HepG2 (cell line): ENCODE results near the gene METAP1D. TPM values are rescaled to one million over a fixed set of nuclear protein-coding genes. Genes with fewer than 3 reads are reported as not detected.

ENCODE experiments used
- ATAC-seq: fragments of 200-7000 bp; cut with Tn5 transposase; 3 replicates; pipeline ENCODE4 v1.9.1; 2020; ENCODE audit warnings: mild to moderate bottlenecking, moderate library complexity
- BruUV-seq: library from RNA; stranded (reverse); fragments of 400-500 nt; replicated peaks from 2 replicates; lab custom pipeline; 2021; lab: Mats Ljungman, UMichigan
- CTCF ChIA-PET: fragments of 300-600 bp; formaldehyde crosslinking; extraction: SDS; loops from one replicate; lab custom pipeline; 2021; ENCODE audit warnings: low total read pairs, inconsistent platforms, low intra/inter-chr PET ratio; lab: Yijun Ruan, JAX
- POLR2A ChIA-PET: fragments of 350-600 bp; sonication (Branson Sonifier 250); formaldehyde crosslinking; loops from one replicate; lab custom pipeline; 2020; ENCODE audit warnings: antibody characterized with exemption, inconsistent platforms; lab: Yijun Ruan, JAX
- DNase-seq: peaks from one replicate; pipeline ENCODE4 v3.0.0-alpha.2; 2015; ENCODE audit warnings: low spot score
- FAIRE-seq: peaks from 3 replicates; lab custom pipeline; 2011; peaks lifted over from hg19 to GRCh38; lab: Jason Lieb, UNC
- H2AFZ ChIP-seq: one replicate; pipeline ENCODE4 v1.6.1; 2011; ENCODE audit warnings: low read length, inconsistent platforms
- H3K27ac ChIP-seq: fragments of 300-600 bp; 3 replicates; pipeline ENCODE4 v1.8.0; 2011; ENCODE audit warnings: mixed run types, mild to moderate bottlenecking, mixed read lengths, low read length, inconsistent platforms; ENCODE audit not compliant: insufficient read depth; ENCODE audit errors: extremely low read length
- H3K27me3 ChIP-seq, 2 experiments: fragments of 200-600 bp in 1 of 2; 2 replicates in 1 of 2; 3 replicates in 1 of 2; pipeline versions ENCODE4 v1.6.0 to v1.8.0; 2011; ENCODE audit warnings: low read length in 2 of 2, mild to moderate bottlenecking in 2 of 2, moderate library complexity in 2 of 2, inconsistent platforms in 1 of 2; ENCODE audit not compliant: insufficient read depth in 2 of 2, control insufficient read depth in 1 of 2
- H3K36me3 ChIP-seq, 2 experiments: fragments of 200-600 bp in 1 of 2; replicated peaks in 1 of 2; 2 replicates in 1 of 2; 3 replicates in 1 of 2; pipeline versions ENCODE4 v1.5.1 to v1.8.0; 2011; ENCODE audit warnings: low read length in 2 of 2, inconsistent platforms in 1 of 2; ENCODE audit not compliant: insufficient read depth in 2 of 2, control insufficient read depth in 1 of 2
- H3K4me1 ChIP-seq: 2 replicates; pipeline ENCODE4 v1.5.1; 2012; ENCODE audit warnings: low read length, inconsistent platforms; ENCODE audit not compliant: insufficient read depth
- H3K4me2 ChIP-seq: 2 replicates; pipeline ENCODE4 v1.6.0; 2011; ENCODE audit warnings: low read depth, low read length, inconsistent platforms
- H3K4me3 ChIP-seq, 3 experiments: fragments of 200-600 bp in 1 of 3; sonication (generic), shearing (Covaris generic) in 1 of 3; replicated peaks in 1 of 3; 2 replicates each; pipeline ENCODE4 v1.5.1; 2011 to 2016; ENCODE audit warnings: low read length in 3 of 3, inconsistent platforms in 2 of 3, low read depth in 2 of 3, mild to moderate bottlenecking in 2 of 3, control low read depth in 1 of 3, mixed read lengths in 1 of 3; ENCODE audit not compliant: insufficient read depth in 1 of 3
- H3K79me2 ChIP-seq: one replicate; pipeline ENCODE4 v1.6.1; 2011; ENCODE audit warnings: low read length, inconsistent platforms; ENCODE audit not compliant: insufficient read depth
- H3K9ac ChIP-seq: 2 replicates; pipeline ENCODE4 v1.6.0; 2011; ENCODE audit warnings: mild to moderate bottlenecking, low read depth, low read length, inconsistent platforms; ENCODE audit not compliant: insufficient read depth
- H3K9me3 ChIP-seq: 2 replicates; pipeline ENCODE4 v1.5.1; 2012; ENCODE audit warnings: mild to moderate bottlenecking, low read length
- H4K20me1 ChIP-seq: 2 replicates; pipeline ENCODE4 v1.6.0; 2011; ENCODE audit warnings: inconsistent platforms, mild to moderate bottlenecking, low read length, moderate library complexity; ENCODE audit not compliant: insufficient read depth
- CREB1 ChIP-seq, 2 experiments: fragments of 450-650 bp in 1 of 2; IDR thresholded peaks; 2 replicates each; pipeline ENCODE4 v1.6.1; 2016 to 2017; ENCODE audit warnings: control low read depth in 1 of 2, mild to moderate bottlenecking in 1 of 2, missing compliant biosample characterization in 1 of 2, missing genetic modification characterization in 1 of 2
- EZH2 ChIP-seq: conservative IDR thresholded peaks from 2 replicates; pipeline ENCODE4 v1.6.1; 2012; ENCODE audit warnings: mild to moderate bottlenecking, low read depth, low read length, moderate library complexity
- MAFK ChIP-seq, 2 experiments: IDR thresholded peaks in 1 of 2; conservative IDR thresholded peaks in 1 of 2; 2 replicates each; pipeline ENCODE4 v1.6.1; 2011; ENCODE audit warnings: improper control_type of control experiment in 2 of 2, low read length in 2 of 2
- MXI1 ChIP-seq: IDR thresholded peaks from 3 replicates; pipeline ENCODE4 v1.6.1; 2012; ENCODE audit warnings: low read depth, low read length, inconsistent platforms, borderline replicate concordance
- PBX3 ChIP-seq: sonication (generic); formaldehyde crosslinking; IDR thresholded peaks from 2 replicates; pipeline ENCODE4 v1.8.1; 2023; ENCODE audit warnings: missing genetic modification reagents, inconsistent platforms, borderline replicate concordance
- PTBP1 ChIP-seq: fragments of 200-400 bp; formaldehyde crosslinking; IDR thresholded peaks from 2 replicates; pipeline ENCODE4 v1.6.1; 2018; ENCODE audit warnings: low read length, low read depth; ENCODE audit not compliant: poor library complexity, severe bottlenecking
- SIX4 ChIP-seq: sonication (generic); formaldehyde crosslinking; IDR thresholded peaks from 2 replicates; pipeline ENCODE4 v1.4.0; 2020; ENCODE audit warnings: missing genetic modification reagents
- ZFP90 ChIP-seq: sonication (generic); formaldehyde crosslinking; IDR thresholded peaks from 2 replicates; pipeline ENCODE4 v1.8.0; 2022; ENCODE audit warnings: missing genetic modification reagents, mild to moderate bottlenecking, inconsistent platforms, borderline replicate concordance
- ZNF430 ChIP-seq: sonication (generic); formaldehyde crosslinking; IDR thresholded peaks from 2 replicates; pipeline ENCODE4 v1.9.0; 2021; ENCODE audit warnings: mild to moderate bottlenecking, missing genetic modification reagents
- ZZZ3 ChIP-seq: sonication (generic); formaldehyde crosslinking; IDR thresholded peaks from 2 replicates; pipeline ENCODE4 v1.4.0; 2020; ENCODE audit warnings: missing genetic modification reagents, mild to moderate bottlenecking, borderline replicate concordance
- WGBS: methylation state at CpG from one replicate; pipeline ENCODE4 v1.1.6; 2017; ENCODE audit warnings: low lambda C conversion rate; 5-methylcytosine and 5-hydroxymethylcytosine counted together
- in situ Hi-C: cut with HindIII; loops from 2 replicates; pipeline ENCODE4 v1.10.0; 2017; ENCODE audit warnings: low pct_unique_long_range_greater_than_20kb; ENCODE audit not compliant: extremely low pct_ligation_motif_present
- intact Hi-C: fragments of 100-400 bp; cut with micrococcal nuclease; formaldehyde crosslinking; loops from one replicate; pipeline ENCODE4 v1.10.0; 2022; ENCODE audit not compliant: unreplicated experiment
- polyA plus RNA-seq, 8 experiments: library from polyadenylated mRNA; depleted of rRNA in 3 of 8; stranded (reverse) in 7 of 8; unstranded in 1 of 8; fragments of >200 nt; fragmentation: Illumina TruSeq in 4 of 8; extraction: Trizol in 4 of 8; gene quantifications; 2 replicates each; pipeline versions ENCODE4 v1.2.1 to v1.2.3, GENCODE V29; 2011 to 2016; ENCODE audit warnings: low read depth in 4 of 8, missing spikeins in 1 of 8, mixed read lengths in 1 of 8; ENCODE audit not compliant: insufficient read depth in 1 of 8
- total RNA-seq, 5 experiments: library from RNA; depleted of rRNA; stranded (reverse); fragments of >200 nt; fragmentation: Illumina TruSeq; extraction: Trizol; gene quantifications; 2 replicates each; pipeline ENCODE4 v1.2.3, GENCODE V29; 2016; ENCODE audit warnings: low read depth in 1 of 5

Gene METAP1D
- total and polyA plus RNA-seq, 2 of the 13 experiments (the other 11 are each of a cell fraction or from before 2014, with no cell fraction given): 14.7 to 21.6 TPM

GRCh38 chr2:172107690-172108586 is 108.2 kb downstream of the METAP1D start:
- peaks cover 3 to 17% of the 10 kb centered on the region in 2 experiments; a peak in 4 of 5 replicates for H3K27me3 ChIP-seq
- POLR2A ChIA-PET: no interaction called here
- in situ Hi-C loops: loop anchor here (5.0 to 10.0 kb wide), 4 partner anchors 151 to 536 kb away; no protein-coding TSS in a partner anchor

More at GRCh38 chr2:172107690-172108586, 108.2 kb downstream of the METAP1D start:
- Histone ChIP-seq H4K20me1 (no peaks in the 10 kb centered on the region), H3K9ac (no peak overlapping the region), H3K4me1 (peaks cover 40% of the 10 kb centered on the region), H3K27ac (no peak overlapping the region), H2AFZ (no peak overlapping the region), H3K36me3 (no peaks in the 10 kb centered on the region), H3K79me2 (no peaks in the 10 kb centered on the region), H3K9me3 (no peaks in the 10 kb centered on the region), H3K4me2 (no peak overlapping the region), H3K4me3 (peak overlapping the region in 1 of 3 experiments; percentile 3; a peak in 1 of 6 replicates)
- CTCF ChIA-PET: no interaction called here
- no TSS peak for BruUV-seq
- no peak for FAIRE-seq
- no peak for ATAC-seq
- WGBS: 83% methylated on average over 51 of the region's 51 CpGs
- TF ChIP-seq ZZZ3 (CRISPR knock-in tag): no peak
- TF ChIP-seq ZFP90 (CRISPR knock-in tag): no peak
- no peak for TF ChIP-seq EZH2
- no peak for TF ChIP-seq CREB1 (IDR thresholded peaks at IDR 0.05)
- no peak for TF ChIP-seq CREB1 (CRISPR knock-in tag; IDR thresholded peaks at IDR 0.05)
- TF ChIP-seq PTBP1: no peak
- no peak for TF ChIP-seq SIX4 (CRISPR knock-in tag)
- no peak for TF ChIP-seq MAFK (conservative IDR thresholded peaks at IDR 0.05 in 1 of 2, IDR thresholded peaks at IDR 0.05 in 1 of 2; ENCODE audit: low read length in 2 of 2)
- TF ChIP-seq ZNF430 (CRISPR knock-in tag): no peak
- no peak for TF ChIP-seq PBX3 (CRISPR knock-in tag)
- no peak for TF ChIP-seq MXI1
- intact Hi-C loops: loop anchor here (10.0 kb wide), 1 partner anchor 1133 kb away; no protein-coding TSS in a partner anchor
- no peak for DNase-seq
